ENCODE measurements around the gene ARHGAP26.

DNA sequence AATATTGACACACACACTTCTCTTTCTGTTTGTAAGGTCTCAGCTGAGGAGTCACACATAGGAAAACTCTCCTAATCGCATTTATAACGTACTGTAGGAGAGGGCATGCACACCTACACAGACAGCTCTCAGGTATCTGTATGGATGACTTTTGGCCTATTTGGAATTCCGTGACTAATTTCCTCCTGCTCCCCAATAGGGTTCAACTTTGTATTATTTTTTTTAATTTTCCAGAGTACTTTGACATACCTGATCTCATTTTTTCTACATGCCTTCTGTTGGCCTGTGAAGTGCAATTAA, 195.9 kb downstream of the ARHGAP26 start:
- TF ChIP-seq, protein P1, sequence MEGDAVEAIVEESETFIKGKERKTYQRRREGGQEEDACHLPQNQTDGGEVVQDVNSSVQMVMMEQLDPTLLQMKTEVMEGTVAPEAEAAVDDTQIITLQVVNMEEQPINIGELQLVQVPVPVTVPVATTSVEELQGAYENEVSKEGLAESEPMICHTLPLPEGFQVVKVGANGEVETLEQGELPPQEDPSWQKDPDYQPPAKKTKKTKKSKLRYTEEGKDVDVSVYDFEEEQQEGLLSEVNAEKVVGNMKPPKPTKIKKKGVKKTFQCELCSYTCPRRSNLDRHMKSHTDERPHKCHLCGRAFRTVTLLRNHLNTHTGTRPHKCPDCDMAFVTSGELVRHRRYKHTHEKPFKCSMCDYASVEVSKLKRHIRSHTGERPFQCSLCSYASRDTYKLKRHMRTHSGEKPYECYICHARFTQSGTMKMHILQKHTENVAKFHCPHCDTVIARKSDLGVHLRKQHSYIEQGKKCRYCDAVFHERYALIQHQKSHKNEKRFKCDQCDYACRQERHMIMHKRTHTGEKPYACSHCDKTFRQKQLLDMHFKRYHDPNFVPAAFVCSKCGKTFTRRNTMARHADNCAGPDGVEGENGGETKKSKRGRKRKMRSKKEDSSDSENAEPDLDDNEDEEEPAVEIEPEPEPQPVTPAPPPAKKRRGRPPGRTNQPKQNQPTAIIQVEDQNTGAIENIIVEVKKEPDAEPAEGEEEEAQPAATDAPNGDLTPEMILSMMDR (IDR thresholded peaks at IDR 0.05; ENCODE audit: low read depth, low read length, poor library complexity, severe bottlenecking) = no peak
- TF ChIP-seq EZH2phosphoT487 (IDR thresholded peaks at IDR 0.05; ENCODE audit: borderline replicate concordance, low read length) = no peak

Data from DOHH2 (cell line).